GM18870 (cell line): ENCODE measurements around the gene PIGM.

Experiments
- ATAC-seq: cut with Tn5 transposase; IDR thresholded peaks from one replicate; pipeline ENCODE4 v1.9.1; 2021; ENCODE audit warnings: moderate library complexity; ENCODE audit not compliant: unreplicated experiment

Gene PIGM

GRCh38 chr1:159990005-159990404 lies 41.8 kb downstream of the PIGM start:
- no peak for ATAC-seq

- no peak for ATAC-seq
These were observed 42.2 kb downstream of the PIGM start for GRCh38 chr1:159989581-159989980.

GRCh38 chr1:159988006-159988405 lies 43.8 kb downstream of the PIGM start:
- ATAC-seq = no peak

GRCh38 chr1:159987186-159987585 lies 44.6 kb downstream of the PIGM start:
- ATAC-seq = no peak

GRCh38 chr1:159986531-159986930 lies 45.3 kb downstream of the PIGM start:
- no peak for ATAC-seq

- no peak for ATAC-seq
These were observed 45.7 kb downstream of the PIGM start for GRCh38 chr1:159986093-159986492.

- ATAC-seq = no peak
These were observed 46.3 kb downstream of the PIGM start for GRCh38 chr1:159985473-159985872.

- ATAC-seq = no peak
These were observed 48.1 kb downstream of the PIGM start for GRCh38 chr1:159983681-159984080.

GRCh38 chr1:159982280-159982679 lies 49.5 kb downstream of the PIGM start:
- no peak for ATAC-seq

GRCh38 chr1:159981351-159982055 lies 50.3 kb downstream of the PIGM start:
- no peak for ATAC-seq

GRCh38 chr1:159980786-159981185 lies 51.0 kb downstream of the PIGM start:
- no peak for ATAC-seq

- no peak for ATAC-seq
These were observed 51.7 kb downstream of the PIGM start for GRCh38 chr1:159980076-159980475.

GRCh38 chr1:159979257-159979656 lies 52.5 kb downstream of the PIGM start:
- ATAC-seq = no peak

- ATAC-seq = no peak
These were observed 53.7 kb downstream of the PIGM start for GRCh38 chr1:159978107-159978398.

- no peak for ATAC-seq
These were observed 54.3 kb downstream of the PIGM start for GRCh38 chr1:159977364-159978106.
